ENCODE measurements around the gene PDZD8. TPM values are rescaled to one million over a fixed set of nuclear protein-coding genes. Genes with fewer than 3 reads are reported as not detected.

The PDZD8 gene
- total RNA-seq, 6 experiments from 2014 or later = 33.5 to 59.7 (median 46.4) TPM

GRCh38 chr10:117360016-117360415, 15.2 kb downstream of the PDZD8 start:
- H3K27ac ChIP-seq = peak overlapping the region in 2 of 3 donors; percentile 24 to 42
- no peaks in the 10 kb centered on the region for H3K27me3 ChIP-seq
- no peaks in the 10 kb centered on the region for H3K36me3 ChIP-seq
- ATAC-seq = peak in 1 of 4 donors; percentile 44
- no peak for TF ChIP-seq CTCF (IDR thresholded peaks at IDR 0.05)
- no peak for TF ChIP-seq POLR2A (IDR thresholded peaks at IDR 0.05)
- intact Hi-C loops (cut with DNase I) = no loop called here
- peaks cover 0 to 44% (median 19%) of the 10 kb centered on the region in 4 donors for H3K4me1 ChIP-seq
- no peak for DNase-seq
- H3K4me3 ChIP-seq = no peak overlapping the region
- WGBS (ENCODE audit: insufficient coverage, low coverage, low lambda C conversion rate, missing lambda C conversion rate) = 7% methylated on average over 1 of the region's 1 CpG
- H3K9me3 ChIP-seq = no peaks in the 10 kb centered on the region

DNA sequence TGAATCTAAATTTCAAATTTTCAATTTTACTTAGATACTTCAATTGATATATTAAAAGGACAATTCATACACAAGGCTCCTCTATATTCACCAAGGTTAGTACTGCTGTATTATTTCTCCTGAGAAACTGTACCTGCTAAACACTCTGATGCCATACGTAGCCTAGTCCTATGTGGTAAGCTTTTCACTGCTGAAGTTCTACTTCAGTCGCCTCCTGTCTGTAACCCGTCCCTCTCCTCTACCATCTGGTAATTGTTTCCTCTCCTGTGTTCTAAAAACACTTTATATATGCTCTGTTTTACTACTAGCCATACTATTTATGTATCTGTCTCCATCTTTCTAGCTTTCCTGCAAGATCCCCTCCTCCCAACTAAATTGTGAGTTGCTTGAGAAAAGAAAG, 20.2 kb downstream of the PDZD8 start:
- no peak for ATAC-seq
- intact Hi-C loops (cut with DNase I) = no loop called here
- DNase-seq = no peak

GRCh38 chr10:117353684-117354083, 21.6 kb downstream of the PDZD8 start:
- H3K27ac ChIP-seq = no peak overlapping the region
- no peak overlapping the region for H3K4me3 ChIP-seq
- no peak for DNase-seq
- intact Hi-C loops (cut with DNase I) = no loop called here
- WGBS (ENCODE audit: insufficient coverage, low coverage, low lambda C conversion rate, missing lambda C conversion rate) = 60% methylated on average over 2 of the region's 2 CpGs
- no peaks in the 10 kb centered on the region for H3K9me3 ChIP-seq
- H3K27me3 ChIP-seq = no peaks in the 10 kb centered on the region
- H3K36me3 ChIP-seq = no peaks in the 10 kb centered on the region
- ATAC-seq = no peak
- TF ChIP-seq CTCF (IDR thresholded peaks at IDR 0.05) = no peak
- no peak for TF ChIP-seq POLR2A (IDR thresholded peaks at IDR 0.05)
- H3K4me1 ChIP-seq = peaks cover 0 to 13% (median 6%) of the 10 kb centered on the region in 4 donors

More for the DNA sequence above, 20.2 kb downstream of the PDZD8 start:
- peaks cover 0 to 20% (median 9%) of the 10 kb centered on the region in 4 donors for H3K4me1 ChIP-seq
- H3K36me3 ChIP-seq = no peaks in the 10 kb centered on the region
- no peaks in the 10 kb centered on the region for H3K9me3 ChIP-seq
- TF ChIP-seq POLR2A (IDR thresholded peaks at IDR 0.05) = no peak
- TF ChIP-seq CTCF (IDR thresholded peaks at IDR 0.05) = no peak
- WGBS (ENCODE audit: insufficient coverage, low coverage, low lambda C conversion rate, missing lambda C conversion rate) = 79% methylated on average over 3 of the region's 3 CpGs
- H3K27me3 ChIP-seq = no peaks in the 10 kb centered on the region
- no peak overlapping the region for H3K27ac ChIP-seq
- no peak overlapping the region for H3K4me3 ChIP-seq

- WGBS (ENCODE audit: insufficient coverage, low coverage, low lambda C conversion rate, missing lambda C conversion rate) = 86% methylated on average over 2 of the region's 2 CpGs
- no peaks in the 10 kb centered on the region for H3K9me3 ChIP-seq
- H3K4me3 ChIP-seq = no peak overlapping the region
- H3K27ac ChIP-seq = no peak overlapping the region
- DNase-seq (no peak), ATAC-seq (no peak)
- TF ChIP-seq CTCF (IDR thresholded peaks at IDR 0.05) (no peak), POLR2A (IDR thresholded peaks at IDR 0.05) (no peak)
- intact Hi-C loops (cut with DNase I) = no loop called here
- no peaks in the 10 kb centered on the region for H3K36me3 ChIP-seq
- no peaks in the 10 kb centered on the region for H3K27me3 ChIP-seq
- H3K4me1 ChIP-seq = peaks cover 0 to 13% (median 6%) of the 10 kb centered on the region in 4 donors
Observed at GRCh38 chr10:117352724-117353123, 22.5 kb downstream of the PDZD8 start.

DNA sequence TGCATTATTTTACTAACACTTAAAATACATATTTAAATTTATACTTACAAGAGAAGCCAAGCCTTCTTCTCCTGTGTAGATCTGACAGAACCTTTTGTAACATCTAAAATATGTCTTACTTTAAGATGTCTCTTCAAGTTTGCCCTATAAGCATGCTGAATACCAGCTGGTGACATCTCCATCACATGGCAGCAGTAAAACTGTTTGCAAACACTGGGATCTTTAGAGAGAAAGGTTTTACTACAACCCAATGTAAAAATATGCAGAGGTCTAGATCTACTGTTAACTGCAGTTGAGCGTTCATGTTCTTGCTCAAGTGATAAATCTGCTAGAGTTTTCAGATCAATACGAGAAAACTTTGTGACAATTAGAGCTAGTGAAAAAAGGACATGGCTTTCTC, 23.2 kb downstream of the PDZD8 start:
- no peak overlapping the region for H3K27ac ChIP-seq
- no peaks in the 10 kb centered on the region for H3K9me3 ChIP-seq
- TF ChIP-seq POLR2A (IDR thresholded peaks at IDR 0.05) = no peak
- DNase-seq = no peak
- WGBS (ENCODE audit: insufficient coverage, low coverage, low lambda C conversion rate, missing lambda C conversion rate) = 59% methylated on average over 2 of the region's 2 CpGs
- H3K4me3 ChIP-seq = no peak overlapping the region
- intact Hi-C loops (cut with DNase I) = no loop called here
- no peaks in the 10 kb centered on the region for H3K36me3 ChIP-seq
- H3K4me1 ChIP-seq = peaks cover 0 to 13% (median 6%) of the 10 kb centered on the region in 4 donors
- no peak for ATAC-seq
- H3K27me3 ChIP-seq = no peaks in the 10 kb centered on the region

Data from right lobe of liver (tissue), 6 donors.